ENCODE measurements around the gene CFAP206. TPM values are rescaled to one million over a fixed set of nuclear protein-coding genes. Genes with fewer than 3 reads are reported as not detected.

The CFAP206 gene
- total and polyA plus RNA-seq, 2 donors (not counting 1 experiment from before 2014, with no cell fraction given): not detected

DNA sequence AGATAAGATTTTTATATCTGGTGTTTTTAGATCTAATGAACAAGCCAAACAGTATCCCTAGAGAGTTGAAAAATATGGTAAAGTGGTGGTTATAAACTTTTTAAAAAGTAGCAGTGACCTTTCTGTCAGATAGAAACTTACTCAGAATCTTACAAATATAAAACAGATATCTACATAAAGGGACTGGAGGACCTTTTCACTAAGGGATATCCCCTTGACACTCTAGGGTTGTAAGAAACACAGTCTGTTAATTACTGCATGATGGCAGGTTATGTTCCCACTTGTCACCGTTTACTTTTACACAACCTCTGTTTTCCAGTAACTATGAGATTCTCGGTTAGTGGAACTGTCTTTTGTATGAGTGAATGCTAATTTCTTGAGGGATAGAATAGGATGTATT is 11.5 kb downstream of the CFAP206 start:
- H3K9me3 ChIP-seq (ENCODE audit: control extremely low read depth in 1 of 3, control insufficient read depth in 2 of 3, insufficient read depth in 1 of 3, low read length in 2 of 3): no peaks in the 10 kb centered on the region
- ChIA-PET CTCF (no interaction called here), POLR2A (no interaction called here)
- no peaks in the 10 kb centered on the region for H3K4me1 ChIP-seq (ENCODE audit: control insufficient read depth in 2 of 2, insufficient read depth in 2 of 2, low read length in 2 of 2)
- no peak overlapping the region for H2AFZ ChIP-seq (ENCODE audit: insufficient read depth, low read depth, low read length, poor library complexity, severe bottlenecking)
- WGBS (ENCODE audit: insufficient coverage): no CpG with 5 or more reads among the region's 2 CpGs
- TF ChIP-seq, protein P1, sequence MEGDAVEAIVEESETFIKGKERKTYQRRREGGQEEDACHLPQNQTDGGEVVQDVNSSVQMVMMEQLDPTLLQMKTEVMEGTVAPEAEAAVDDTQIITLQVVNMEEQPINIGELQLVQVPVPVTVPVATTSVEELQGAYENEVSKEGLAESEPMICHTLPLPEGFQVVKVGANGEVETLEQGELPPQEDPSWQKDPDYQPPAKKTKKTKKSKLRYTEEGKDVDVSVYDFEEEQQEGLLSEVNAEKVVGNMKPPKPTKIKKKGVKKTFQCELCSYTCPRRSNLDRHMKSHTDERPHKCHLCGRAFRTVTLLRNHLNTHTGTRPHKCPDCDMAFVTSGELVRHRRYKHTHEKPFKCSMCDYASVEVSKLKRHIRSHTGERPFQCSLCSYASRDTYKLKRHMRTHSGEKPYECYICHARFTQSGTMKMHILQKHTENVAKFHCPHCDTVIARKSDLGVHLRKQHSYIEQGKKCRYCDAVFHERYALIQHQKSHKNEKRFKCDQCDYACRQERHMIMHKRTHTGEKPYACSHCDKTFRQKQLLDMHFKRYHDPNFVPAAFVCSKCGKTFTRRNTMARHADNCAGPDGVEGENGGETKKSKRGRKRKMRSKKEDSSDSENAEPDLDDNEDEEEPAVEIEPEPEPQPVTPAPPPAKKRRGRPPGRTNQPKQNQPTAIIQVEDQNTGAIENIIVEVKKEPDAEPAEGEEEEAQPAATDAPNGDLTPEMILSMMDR (IDR thresholded peaks at IDR 0.05): no peak
- no peak for TF ChIP-seq EZH2 (IDR thresholded peaks at IDR 0.05; ENCODE audit: borderline replicate concordance, insufficient read depth, low read depth, low read length, poor library complexity, severe bottlenecking)
- H3K4me3 ChIP-seq (ENCODE audit: control extremely low read depth in 1 of 5, extremely low read depth in 1 of 5, insufficient read depth in 1 of 5, low read depth in 2 of 5, low read length in 4 of 5): no peak overlapping the region
- H3K4me1 Mint-ChIP-seq: no peaks in the 10 kb centered on the region
- no peak overlapping the region for H3K4me3 Mint-ChIP-seq
- H3K79me2 ChIP-seq (ENCODE audit: control insufficient read depth, insufficient read depth, low read length): no peaks in the 10 kb centered on the region
- no peak overlapping the region for H3K27ac Mint-ChIP-seq
- H3K27ac ChIP-seq (ENCODE audit: low read length in 2 of 2): no peak overlapping the region
- peaks cover 2% of the 10 kb centered on the region for H3K27me3 Mint-ChIP-seq
- no peaks in the 10 kb centered on the region for H3K27me3 ChIP-seq (replicated peaks in 1 of 4; ENCODE audit: control extremely low read depth in 1 of 4, control insufficient read depth in 3 of 4, insufficient read depth in 4 of 4, low read length in 3 of 4)
- no peaks in the 10 kb centered on the region for H4K20me1 ChIP-seq (ENCODE audit: control insufficient read depth, insufficient read depth, low read length, poor library complexity, severe bottlenecking)
- H3K9me3 Mint-ChIP-seq (ENCODE audit: insufficient read depth): no peaks in the 10 kb centered on the region
- DNase-seq (no peak), ATAC-seq (ENCODE audit: low read depth) (no peak)
- intact Hi-C loops (cut with micrococcal nuclease): no loop called here
- no peak overlapping the region for H3K4me2 ChIP-seq (replicated peaks; ENCODE audit: low read depth, low read length, poor library complexity, severe bottlenecking)
- no peak overlapping the region for H3K9ac ChIP-seq (ENCODE audit: low read length)
- H3K36me3 ChIP-seq (replicated peaks in 1 of 2; ENCODE audit: control extremely low read depth in 1 of 2, control insufficient read depth in 1 of 2, extremely low read depth in 1 of 2, insufficient read depth in 2 of 2, low read length in 1 of 2): no peaks in the 10 kb centered on the region

DNA sequence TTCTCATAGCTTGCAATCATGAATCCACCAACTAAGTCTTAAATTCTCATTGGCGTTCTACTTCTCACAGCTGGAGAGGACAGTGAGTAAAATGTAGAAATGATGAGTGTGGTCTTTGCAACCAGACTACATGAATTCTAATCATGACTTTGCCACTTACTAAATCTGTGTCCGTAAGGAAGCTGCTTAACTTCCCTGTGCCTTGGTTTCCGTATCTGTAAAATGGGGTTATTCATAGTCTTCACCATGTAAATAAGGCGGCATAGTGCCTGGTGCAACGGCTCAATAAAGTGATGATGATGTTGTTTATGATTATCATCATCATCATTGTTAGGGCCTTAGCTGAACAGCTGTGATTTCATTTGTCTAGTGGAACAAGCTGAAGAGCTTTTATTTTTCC is 12.6 kb downstream of the CFAP206 start:
- no peaks in the 10 kb centered on the region for H3K9me3 Mint-ChIP-seq (ENCODE audit: insufficient read depth)
- H3K27me3 ChIP-seq (replicated peaks in 1 of 4; ENCODE audit: control extremely low read depth in 1 of 4, control insufficient read depth in 3 of 4, insufficient read depth in 4 of 4, low read length in 3 of 4): no peaks in the 10 kb centered on the region
- no peaks in the 10 kb centered on the region for H3K9me3 ChIP-seq (ENCODE audit: control extremely low read depth in 1 of 3, control insufficient read depth in 2 of 3, insufficient read depth in 1 of 3, low read length in 2 of 3)
- H4K20me1 ChIP-seq (ENCODE audit: control insufficient read depth, insufficient read depth, low read length, poor library complexity, severe bottlenecking): no peaks in the 10 kb centered on the region
- H3K4me3 ChIP-seq (ENCODE audit: control extremely low read depth in 1 of 5, extremely low read depth in 1 of 5, insufficient read depth in 1 of 5, low read depth in 2 of 5, low read length in 4 of 5): no peak overlapping the region
- H3K79me2 ChIP-seq (ENCODE audit: control insufficient read depth, insufficient read depth, low read length): no peaks in the 10 kb centered on the region
- H3K9ac ChIP-seq (ENCODE audit: low read length): no peak overlapping the region
- ChIA-PET POLR2A (no interaction called here), CTCF (no interaction called here)
- H3K36me3 ChIP-seq (replicated peaks in 1 of 2; ENCODE audit: control extremely low read depth in 1 of 2, control insufficient read depth in 1 of 2, extremely low read depth in 1 of 2, insufficient read depth in 2 of 2, low read length in 1 of 2): no peaks in the 10 kb centered on the region
- intact Hi-C loops (cut with micrococcal nuclease): no loop called here
- no peak overlapping the region for H3K4me2 ChIP-seq (replicated peaks; ENCODE audit: low read depth, low read length, poor library complexity, severe bottlenecking)
- no peak overlapping the region for H3K27ac ChIP-seq (ENCODE audit: low read length in 2 of 2)
- TF ChIP-seq EZH2 (IDR thresholded peaks at IDR 0.05; ENCODE audit: borderline replicate concordance, insufficient read depth, low read depth, low read length, poor library complexity, severe bottlenecking): no peak
- TF ChIP-seq, protein P1 (IDR thresholded peaks at IDR 0.05): no peak
- H3K4me1 Mint-ChIP-seq: no peaks in the 10 kb centered on the region
- peaks cover 2% of the 10 kb centered on the region for H3K27me3 Mint-ChIP-seq
- no peak overlapping the region for H2AFZ ChIP-seq (ENCODE audit: insufficient read depth, low read depth, low read length, poor library complexity, severe bottlenecking)
- WGBS (ENCODE audit: insufficient coverage): no CpG with 5 or more reads among the region's 5 CpGs
- DNase-seq (no peak), ATAC-seq (ENCODE audit: low read depth) (no peak)
- no peaks in the 10 kb centered on the region for H3K4me1 ChIP-seq (ENCODE audit: control insufficient read depth in 2 of 2, insufficient read depth in 2 of 2, low read length in 2 of 2)
- H3K27ac Mint-ChIP-seq: no peak overlapping the region
- H3K4me3 Mint-ChIP-seq: no peak overlapping the region
